SU-DHL-6 (cell line): ENCODE results near the gene SDK1.

Source experiments
- H2AFZ ChIP-seq: fragments of 200-600 bp; sonication (generic); 2 replicates; pipeline ENCODE4 v1.6.1; 2014; ENCODE audit warnings: low read depth, mild to moderate bottlenecking, moderate library complexity, mixed read lengths, antibody characterized with exemption, low read length; ENCODE audit not compliant: severe bottlenecking
- H3F3A ChIP-seq: fragments of 200-600 bp; shearing (Covaris generic); 2 replicates; pipeline ENCODE4 v1.6.0; 2016; ENCODE audit warnings: antibody characterized with exemption, mild to moderate bottlenecking; ENCODE audit not compliant: insufficient read depth
- H3K27ac ChIP-seq: fragments of 200-600 bp; sonication (generic); 2 replicates; pipeline ENCODE4 v1.5.1; 2016; ENCODE audit warnings: low read depth, mild to moderate bottlenecking, low read length, moderate library complexity, mixed read lengths
- H3K27me3 ChIP-seq: fragments of 200-600 bp; sonication (generic), shearing (Covaris generic); 2 replicates; pipeline ENCODE4 v1.6.0; 2014; ENCODE audit warnings: mild to moderate bottlenecking, low read length
- H3K36me3 ChIP-seq: fragments of 200-600 bp; sonication (generic); 2 replicates; pipeline ENCODE4 v1.6.1; 2014; ENCODE audit warnings: mild to moderate bottlenecking, low read length, mixed read lengths
- H3K4me2 ChIP-seq: fragments of 300-600, 200-600 bp; shearing (Covaris generic), sonication (generic); 2 replicates; pipeline ENCODE4 v1.6.0; 2014; ENCODE audit warnings: low read length, low read depth, mild to moderate bottlenecking; ENCODE audit not compliant: poor library complexity, severe bottlenecking
- H3K4me3 ChIP-seq: fragments of 200-600 bp; sonication (generic); 2 replicates; pipeline ENCODE4 v1.5.1; 2014; ENCODE audit warnings: antibody characterized with exemption, low read length, mild to moderate bottlenecking, mixed read lengths; ENCODE audit not compliant: insufficient read depth, poor library complexity, severe bottlenecking
- H3K79me2 ChIP-seq: fragments of 200-600 bp; sonication (generic); 2 replicates; pipeline ENCODE4 v1.6.1; 2014; ENCODE audit warnings: mild to moderate bottlenecking, low read length, moderate library complexity; ENCODE audit not compliant: insufficient read depth
- H3K9ac ChIP-seq: fragments of 200-600 bp; sonication (generic); 2 replicates; pipeline ENCODE4 v1.7.0; 2014; ENCODE audit warnings: mild to moderate bottlenecking, low read length
- H3K9me2 ChIP-seq: fragments of 200-600 bp; sonication (generic); replicated peaks from 2 replicates; pipeline ENCODE4 v1.6.1; 2014; ENCODE audit warnings: low read length; ENCODE audit not compliant: insufficient read depth
- H3K9me3 ChIP-seq: fragments of 200-600 bp; sonication (generic); 2 replicates; pipeline ENCODE4 v1.6.1; 2014; ENCODE audit warnings: low read length, mixed read lengths; ENCODE audit not compliant: insufficient read depth
- H4K20me1 ChIP-seq: fragments of 200-600 bp; sonication (generic); 2 replicates; pipeline ENCODE4 v1.6.1; 2014; ENCODE audit warnings: low read depth, mild to moderate bottlenecking, antibody characterized with exemption, low read length, moderate library complexity, mixed read lengths
- CTCF ChIP-seq: fragments of 200-600 bp; sonication (generic); IDR thresholded peaks from one replicate; pipeline ENCODE4 v1.5.1; 2017; ENCODE audit warnings: antibody characterized with exemption, mild to moderate bottlenecking, low read length, moderate library complexity; ENCODE audit not compliant: insufficient read depth, poor library complexity, severe bottlenecking
- EZH2phosphoT487 ChIP-seq: fragments of 200-600 bp; sonication (generic), shearing (Covaris generic); conservative IDR thresholded peaks from 2 replicates; pipeline ENCODE4 v1.6.1; 2018; ENCODE audit warnings: mild to moderate bottlenecking, antibody characterized with exemption, low read length, moderate library complexity, mixed read lengths

The SDK1 gene

DNA sequence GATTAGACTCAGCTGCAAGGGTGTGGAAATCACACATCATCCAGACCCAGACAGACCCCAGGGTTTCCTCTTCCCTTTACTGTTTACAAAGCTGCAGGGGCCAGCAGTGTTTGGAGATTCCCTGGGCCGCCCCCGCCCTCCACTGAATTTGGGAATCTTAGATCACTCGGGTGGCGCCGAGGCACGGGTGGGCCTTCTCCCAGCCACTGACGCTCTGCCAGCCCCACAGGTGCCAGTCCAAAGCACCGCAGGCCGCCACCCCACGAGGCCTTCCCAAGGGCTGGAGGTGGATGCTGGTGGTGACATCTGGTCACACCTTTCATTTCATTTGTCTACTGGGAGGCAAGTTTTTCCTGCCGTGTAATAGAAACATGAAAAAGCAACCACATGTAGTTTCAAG is 941.7 kb downstream of the SDK1 start:
- H3K4me3 ChIP-seq, result no peak overlapping the region
- TF ChIP-seq CTCF (no peak), EZH2phosphoT487 (no peak)
- no peak overlapping the region for H3K27ac ChIP-seq
- no peak overlapping the region for H2AFZ ChIP-seq
- no peaks in the 10 kb centered on the region for H3K79me2 ChIP-seq
- no peaks in the 10 kb centered on the region for H3K27me3 ChIP-seq
- H3K9me2 ChIP-seq, result no peaks in the 10 kb centered on the region
- no peaks in the 10 kb centered on the region for H3F3A ChIP-seq
- no peak overlapping the region for H3K4me2 ChIP-seq
- H3K9me3 ChIP-seq, result no peaks in the 10 kb centered on the region
- H4K20me1 ChIP-seq, result no peaks in the 10 kb centered on the region
- no peaks in the 10 kb centered on the region for H3K36me3 ChIP-seq
- no peak overlapping the region for H3K9ac ChIP-seq

GRCh38 chr7:4244041-4244440 is 943.0 kb downstream of the SDK1 start:
- peaks cover 9% of the 10 kb centered on the region; the same call in 1 of the 2 replicates for H3K9me3 ChIP-seq
- TF ChIP-seq EZH2phosphoT487 (no peak), CTCF (no peak)
- H3K27ac ChIP-seq, result no peak overlapping the region
- no peaks in the 10 kb centered on the region for H3K36me3 ChIP-seq
- no peak overlapping the region for H3K4me3 ChIP-seq
- no peaks in the 10 kb centered on the region for H3K27me3 ChIP-seq
- no peak overlapping the region for H2AFZ ChIP-seq
- no peaks in the 10 kb centered on the region for H4K20me1 ChIP-seq
- H3K9me2 ChIP-seq, result no peaks in the 10 kb centered on the region; the same call in 1 of the 2 replicates
- H3K9ac ChIP-seq, result no peak overlapping the region
- H3K79me2 ChIP-seq, result no peaks in the 10 kb centered on the region
- no peaks in the 10 kb centered on the region for H3F3A ChIP-seq
- no peak overlapping the region for H3K4me2 ChIP-seq

DNA sequence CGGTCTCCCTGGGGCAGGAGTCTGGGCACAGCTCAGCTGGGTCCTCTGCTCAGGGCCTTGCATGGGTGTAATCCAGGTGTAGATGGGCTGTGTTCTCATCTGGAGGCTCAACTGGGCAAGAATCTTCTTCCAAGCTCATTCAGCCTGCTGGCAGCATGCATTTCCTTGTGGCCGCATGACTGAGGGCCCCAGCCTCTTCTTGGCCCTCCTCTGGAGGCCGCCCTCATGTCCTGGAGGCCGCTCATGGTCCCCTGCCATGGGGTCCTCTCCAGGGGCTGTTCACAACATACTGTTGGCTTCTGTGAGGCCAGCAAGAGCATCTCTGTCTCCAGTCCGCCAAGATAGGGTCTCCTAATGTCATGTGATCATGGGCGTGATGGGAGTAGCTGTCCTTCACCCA is 943.6 kb downstream of the SDK1 start:
- H3K9ac ChIP-seq, result no peak overlapping the region
- no peaks in the 10 kb centered on the region for H3F3A ChIP-seq
- no peaks in the 10 kb centered on the region; the same call in 1 of the 2 replicates for H3K9me2 ChIP-seq
- H2AFZ ChIP-seq, result no peak overlapping the region
- H3K4me2 ChIP-seq, result no peak overlapping the region
- no peak overlapping the region for H3K27ac ChIP-seq
- no peaks in the 10 kb centered on the region for H3K79me2 ChIP-seq
- H3K4me3 ChIP-seq, result no peak overlapping the region
- H4K20me1 ChIP-seq, result no peaks in the 10 kb centered on the region
- no peaks in the 10 kb centered on the region for H3K36me3 ChIP-seq
- no peaks in the 10 kb centered on the region for H3K27me3 ChIP-seq
- no peak for TF ChIP-seq EZH2phosphoT487
- TF ChIP-seq CTCF, result no peak
- peaks cover 9% of the 10 kb centered on the region; the same call in 1 of the 2 replicates for H3K9me3 ChIP-seq
